Neutrophil (primary cell): ENCODE measurements around the gene HCST.

ENCODE experiments used
- H3K27ac ChIP-seq: fragments of 200-600 bp; sonication (generic); 2 replicates; pipeline ENCODE4 v1.5.1; 2016; ENCODE audit warnings: mild to moderate bottlenecking, moderate library complexity
- H3K27me3 ChIP-seq: fragments of 200-600 bp; sonication (generic); 2 replicates; pipeline ENCODE4 v1.6.0; 2016; ENCODE audit warnings: mild to moderate bottlenecking
- H3K36me3 ChIP-seq: fragments of 200-600 bp; sonication (generic); 2 replicates; pipeline ENCODE4 v1.5.1; 2017
- H3K4me1 ChIP-seq, 2 experiments: fragments of 200-600 bp in 1 of 2; sonication (generic) in 1 of 2; 1 replicate in 1 of 2; 2 replicates in 1 of 2; pipeline versions ENCODE4 v1.5.1 to v1.6.1; 2013 to 2016; ENCODE audit warnings: low read depth in 1 of 2, low read length in 1 of 2, mild to moderate bottlenecking in 1 of 2, moderate library complexity in 1 of 2; ENCODE audit not compliant: control insufficient read depth in 1 of 2, insufficient read depth in 1 of 2
- H3K4me3 ChIP-seq, 2 experiments: fragments of 200-600 bp in 1 of 2; sonication (generic) in 1 of 2; 1 replicate in 1 of 2; 2 replicates in 1 of 2; pipeline ENCODE4 v1.5.1; 2013 to 2016; ENCODE audit warnings: low read depth in 1 of 2, low read length in 1 of 2, mild to moderate bottlenecking in 1 of 2, moderate library complexity in 1 of 2
- H3K9me3 ChIP-seq: fragments of 200-600 bp; sonication (generic); 2 replicates; pipeline ENCODE4 v1.5.1; 2016
- CTCF ChIP-seq: fragments of 200-600 bp; sonication (generic); IDR thresholded peaks from 2 replicates; pipeline ENCODE4 v1.5.1; 2016; ENCODE audit warnings: antibody characterized with exemption

The HCST gene

DNA sequence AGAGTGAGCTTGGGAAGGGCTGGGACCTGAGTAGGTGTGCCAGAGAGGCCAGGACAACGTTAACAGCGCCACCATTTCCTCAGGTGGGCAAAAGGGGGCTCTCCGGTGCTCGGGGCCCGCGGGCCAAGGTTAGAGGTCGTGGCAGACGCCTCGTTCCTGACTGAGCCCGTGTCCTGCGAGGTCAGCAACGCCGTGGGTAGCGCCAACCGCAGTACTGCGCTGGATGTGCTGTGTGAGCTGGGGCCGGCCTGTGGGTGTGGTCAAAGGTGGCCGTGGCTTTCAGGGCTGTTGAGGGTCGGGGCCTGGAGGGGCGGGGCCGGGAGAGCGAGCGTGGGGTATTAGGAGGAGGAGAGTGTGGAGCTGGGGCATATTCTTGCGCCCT lies 41.9 kb upstream of the HCST start:
- Histone ChIP-seq H3K27me3 (peaks cover 100% of the 10 kb centered on the region), H3K4me3 (no peak overlapping the region), H3K9me3 (no peaks in the 10 kb centered on the region), H3K4me1 (peaks cover 3 to 4% of the 10 kb centered on the region in 2 experiments), H3K27ac (no peak overlapping the region), H3K36me3 (no peaks in the 10 kb centered on the region)
- TF ChIP-seq CTCF: no peak

DNA sequence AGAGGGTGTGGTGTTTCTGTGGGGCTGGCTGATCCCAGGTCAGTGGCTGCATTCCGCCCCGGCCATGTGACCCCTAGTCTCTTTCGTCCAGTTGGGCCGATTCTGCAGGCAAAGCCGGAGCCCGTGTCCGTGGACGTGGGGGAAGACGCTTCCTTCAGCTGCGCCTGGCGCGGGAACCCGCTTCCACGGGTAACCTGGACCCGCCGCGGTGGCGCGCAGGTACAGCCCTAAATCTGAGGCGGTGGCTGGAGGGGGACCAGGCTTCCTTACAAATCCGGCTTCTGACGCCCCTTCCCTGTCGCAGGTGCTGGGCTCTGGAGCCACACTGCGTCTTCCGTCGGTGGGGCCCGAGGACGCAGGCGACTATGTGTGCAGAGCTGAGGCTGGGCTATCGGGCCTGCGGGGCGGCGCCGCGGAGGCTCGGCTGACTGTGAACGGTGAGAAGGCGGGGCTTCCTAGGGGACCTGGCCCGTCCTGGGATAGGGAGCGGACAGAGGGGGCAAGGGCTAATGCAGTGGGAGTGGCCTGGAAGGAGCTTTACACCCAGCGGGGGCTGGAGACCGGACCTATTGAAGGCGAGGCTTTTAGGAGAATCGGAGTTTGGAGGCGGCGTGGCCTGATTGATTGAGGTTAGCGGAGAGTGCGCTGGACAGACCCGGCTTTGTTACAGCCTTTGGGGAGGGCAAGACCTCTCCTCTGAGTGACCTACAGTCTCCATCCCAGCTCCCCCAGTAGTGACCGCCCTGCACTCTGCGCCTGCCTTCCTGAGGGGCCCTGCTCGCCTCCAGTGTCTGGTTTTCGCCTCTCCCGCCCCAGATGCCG lies 41.3 kb upstream of the HCST start:
- peaks cover 100% of the 10 kb centered on the region for H3K27me3 ChIP-seq
- no peaks in the 10 kb centered on the region for H3K36me3 ChIP-seq
- H3K4me3 ChIP-seq: no peak overlapping the region
- peaks cover 3 to 4% of the 10 kb centered on the region in 2 experiments for H3K4me1 ChIP-seq
- H3K9me3 ChIP-seq: no peaks in the 10 kb centered on the region
- H3K27ac ChIP-seq: no peak overlapping the region
- no peak for TF ChIP-seq CTCF

DNA sequence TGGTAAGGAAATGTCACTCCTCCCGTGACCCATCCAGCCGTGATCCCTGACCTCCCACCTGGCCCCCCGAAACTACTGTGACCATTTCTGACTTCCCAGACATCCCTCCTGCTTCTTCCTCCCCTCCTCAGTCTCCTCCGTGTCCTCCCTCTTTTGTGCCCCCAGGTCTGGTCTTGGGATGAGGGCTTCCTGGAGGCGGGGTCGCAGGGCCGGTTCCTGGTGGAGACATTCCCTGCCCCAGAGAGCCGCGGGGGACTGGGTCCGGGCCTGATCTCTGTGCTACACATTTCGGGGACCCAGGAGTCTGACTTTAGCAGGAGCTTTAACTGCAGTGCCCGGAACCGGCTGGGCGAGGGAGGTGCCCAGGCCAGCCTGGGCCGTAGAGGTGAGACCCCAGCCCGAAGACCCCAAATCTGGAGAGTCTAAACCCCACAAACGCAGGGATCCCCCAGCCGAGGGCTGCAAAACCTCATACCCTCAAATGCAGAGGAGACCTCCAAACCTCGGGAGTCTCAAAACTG lies 40.6 kb upstream of the HCST start:
- no peak for TF ChIP-seq CTCF
- peaks cover 100% of the 10 kb centered on the region for H3K27me3 ChIP-seq
- no peak overlapping the region for H3K27ac ChIP-seq
- no peaks in the 10 kb centered on the region for H3K9me3 ChIP-seq
- no peaks in the 10 kb centered on the region for H3K36me3 ChIP-seq
- H3K4me3 ChIP-seq: no peak overlapping the region
- peaks cover 1 to 3% of the 10 kb centered on the region in 2 experiments for H3K4me1 ChIP-seq

- no peaks in the 10 kb centered on the region for H3K9me3 ChIP-seq
- H3K4me1 ChIP-seq: no peaks in the 10 kb centered on the region
- no peaks in the 10 kb centered on the region for H3K36me3 ChIP-seq
- no peak for TF ChIP-seq CTCF
- no peak overlapping the region for H3K27ac ChIP-seq
- H3K27me3 ChIP-seq: peaks cover 100% of the 10 kb centered on the region
- H3K4me3 ChIP-seq: no peak overlapping the region
Measured at GRCh38 chr19:35862528-35862927, 39.8 kb upstream of the HCST start.

- Histone ChIP-seq H3K4me1 (no peaks in the 10 kb centered on the region), H3K9me3 (no peaks in the 10 kb centered on the region), H3K27me3 (peaks cover 100% of the 10 kb centered on the region), H3K4me3 (no peak overlapping the region), H3K27ac (no peak overlapping the region), H3K36me3 (no peaks in the 10 kb centered on the region)
- no peak for TF ChIP-seq CTCF
Measured at GRCh38 chr19:35863018-35863417, 39.3 kb upstream of the HCST start.
